Coronary artery (tissue), 2 donors: Measurements from ENCODE around the gene NAT8L.

Source experiments
- DNase-seq: peaks from one replicate; pipeline ENCODE4 v3.0.0-alpha.2; 2017; ENCODE audit warnings: low spot score
- H3K27ac ChIP-seq, 2 donors: fragments of 200-600 bp; sonication (generic); one replicate each; pipeline ENCODE4 v1.5.1; 2016 to 2019
- H3K4me3 ChIP-seq: fragments of 200-600 bp; sonication (generic); 2 replicates; pipeline ENCODE4 v1.5.1; 2016; ENCODE audit warnings: mild to moderate bottlenecking, moderate library complexity
- TF ChIP-seq, protein P1 (sequence below): fragments of 200-600 bp; sonication (generic); IDR thresholded peaks from one replicate; pipeline ENCODE4 v1.5.1; 2019; ENCODE audit warnings: antibody characterized with exemption

NAT8L gene

DNA sequence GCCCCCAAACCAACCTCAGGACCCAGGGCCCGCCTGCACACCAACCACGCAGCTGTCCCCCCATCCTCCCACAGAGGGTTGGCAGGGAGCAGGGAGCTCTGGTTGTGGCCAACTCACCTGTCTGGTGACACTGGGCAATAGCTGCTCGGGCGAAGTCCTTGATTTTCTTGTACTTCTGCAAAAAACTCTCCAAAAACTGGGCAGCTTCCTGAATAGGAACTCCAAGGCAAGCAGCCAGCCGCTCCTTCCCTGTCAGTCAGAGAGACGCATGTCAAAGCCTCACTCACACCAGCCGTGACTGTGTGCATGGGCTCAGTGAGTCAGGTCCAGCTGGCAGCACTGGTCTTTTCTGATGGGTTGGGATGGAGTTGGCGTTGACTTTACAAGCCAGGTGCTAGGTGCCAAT lies 26.4 kb downstream of the NAT8L start:
- Histone ChIP-seq H3K4me3 (no peak overlapping the region), H3K27ac (no peak overlapping the region)
- TF ChIP-seq, protein P1, sequence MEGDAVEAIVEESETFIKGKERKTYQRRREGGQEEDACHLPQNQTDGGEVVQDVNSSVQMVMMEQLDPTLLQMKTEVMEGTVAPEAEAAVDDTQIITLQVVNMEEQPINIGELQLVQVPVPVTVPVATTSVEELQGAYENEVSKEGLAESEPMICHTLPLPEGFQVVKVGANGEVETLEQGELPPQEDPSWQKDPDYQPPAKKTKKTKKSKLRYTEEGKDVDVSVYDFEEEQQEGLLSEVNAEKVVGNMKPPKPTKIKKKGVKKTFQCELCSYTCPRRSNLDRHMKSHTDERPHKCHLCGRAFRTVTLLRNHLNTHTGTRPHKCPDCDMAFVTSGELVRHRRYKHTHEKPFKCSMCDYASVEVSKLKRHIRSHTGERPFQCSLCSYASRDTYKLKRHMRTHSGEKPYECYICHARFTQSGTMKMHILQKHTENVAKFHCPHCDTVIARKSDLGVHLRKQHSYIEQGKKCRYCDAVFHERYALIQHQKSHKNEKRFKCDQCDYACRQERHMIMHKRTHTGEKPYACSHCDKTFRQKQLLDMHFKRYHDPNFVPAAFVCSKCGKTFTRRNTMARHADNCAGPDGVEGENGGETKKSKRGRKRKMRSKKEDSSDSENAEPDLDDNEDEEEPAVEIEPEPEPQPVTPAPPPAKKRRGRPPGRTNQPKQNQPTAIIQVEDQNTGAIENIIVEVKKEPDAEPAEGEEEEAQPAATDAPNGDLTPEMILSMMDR: no peak
- no peak for DNase-seq

DNA sequence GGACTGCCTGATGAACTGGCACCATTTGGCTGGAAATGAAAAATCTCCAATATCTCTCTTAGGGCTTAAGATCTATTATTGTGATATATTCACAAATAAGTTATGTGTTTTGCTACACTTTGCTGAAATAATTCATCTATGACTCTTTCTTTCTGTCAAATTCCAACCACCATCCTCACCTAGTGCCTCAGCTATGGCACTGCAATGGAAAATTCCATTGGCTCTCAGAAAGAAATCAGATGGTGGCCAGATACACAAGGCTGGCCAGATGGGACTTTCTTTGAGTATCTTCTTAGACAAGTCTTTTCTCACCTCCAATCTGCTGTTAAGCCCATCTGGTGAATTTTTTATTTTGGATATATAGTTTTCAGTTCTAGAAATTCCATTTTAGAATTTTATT lies 28.0 kb downstream of the NAT8L start:
- no peak overlapping the region for H3K27ac ChIP-seq
- TF ChIP-seq, protein P1: no peak
- no peak for DNase-seq

DNA sequence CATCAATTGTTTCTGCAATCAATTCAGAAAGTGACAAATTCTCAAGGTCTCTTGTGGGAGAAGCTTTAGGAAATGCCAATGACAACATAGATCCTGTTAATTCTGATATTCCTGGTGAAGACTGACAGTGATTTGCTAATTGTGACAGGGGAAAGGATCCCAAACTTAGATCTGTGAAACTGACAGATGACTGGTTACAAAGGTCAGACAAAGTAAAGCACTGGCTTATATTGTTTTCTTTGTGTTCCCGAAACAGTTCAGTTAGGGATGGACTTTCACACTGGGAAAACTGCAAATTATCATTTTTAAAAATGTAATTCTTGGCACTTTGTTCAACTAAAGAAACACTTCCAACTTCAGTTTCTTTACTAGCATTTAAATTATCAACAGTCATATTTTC lies 30.1 kb downstream of the NAT8L start:
- H3K27ac ChIP-seq: no peak overlapping the region
- TF ChIP-seq, protein P1: no peak
- DNase-seq: no peak

More for the DNA sequence above, 28.0 kb downstream of the NAT8L start:
- H3K4me3 ChIP-seq: no peak overlapping the region

DNA sequence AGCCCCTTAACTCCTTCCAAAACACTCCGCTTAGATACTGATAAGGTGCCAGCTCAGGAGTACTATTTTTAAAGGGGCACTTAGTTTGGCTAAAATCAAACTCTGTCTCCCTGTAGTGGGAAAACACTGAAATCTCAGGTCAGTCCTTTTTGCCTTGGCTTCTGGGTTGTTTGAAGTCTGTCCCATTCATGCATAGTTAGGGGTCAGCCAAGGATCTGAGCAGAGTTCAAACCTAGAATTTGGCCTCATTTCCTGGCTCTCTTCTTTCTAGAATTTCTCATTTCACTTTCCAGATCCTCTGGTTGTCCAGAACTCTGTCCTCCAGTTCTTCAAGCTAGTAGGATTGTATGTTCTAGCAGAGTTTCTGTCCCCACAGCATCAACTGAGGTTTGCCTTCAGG lies 31.5 kb downstream of the NAT8L start:
- Histone ChIP-seq H3K27ac (no peak overlapping the region), H3K4me3 (no peak overlapping the region)
- TF ChIP-seq, protein P1: no peak
- no peak for DNase-seq

More for the DNA sequence above, 30.1 kb downstream of the NAT8L start:
- no peak overlapping the region for H3K4me3 ChIP-seq

DNA sequence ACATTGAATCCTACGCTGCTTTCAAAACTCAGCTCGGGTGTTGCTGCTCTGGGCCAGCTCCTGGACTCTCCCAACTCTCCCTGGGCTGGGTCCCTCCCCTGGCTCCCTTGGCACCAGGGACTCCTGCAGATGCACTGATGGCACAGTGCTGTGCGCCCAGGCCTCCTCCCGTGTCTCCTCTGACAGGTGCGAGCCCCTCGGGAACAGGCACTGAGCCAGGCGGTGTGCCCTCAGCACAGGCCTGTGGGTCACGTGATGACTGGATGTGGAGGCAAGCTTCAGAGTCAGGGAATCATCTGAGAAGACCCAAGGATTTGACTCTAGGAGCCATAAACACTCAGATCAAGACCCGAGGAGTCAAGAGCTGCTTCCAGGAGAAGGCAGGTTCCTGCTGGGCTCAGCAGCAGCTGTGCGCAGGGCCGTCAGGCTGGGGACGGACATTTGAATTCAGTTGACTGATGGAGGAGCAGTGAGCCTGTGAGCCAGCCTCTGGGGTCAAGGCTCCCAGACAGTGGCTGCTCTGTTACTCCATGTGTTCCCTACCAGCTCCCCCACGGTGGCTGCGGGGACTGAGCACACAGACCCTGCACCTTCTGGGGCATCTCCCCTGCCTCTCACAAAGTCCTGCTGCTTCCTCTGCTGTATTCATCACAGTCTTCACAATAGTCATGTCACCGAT lies 33.0 kb downstream of the NAT8L start:
- TF ChIP-seq, protein P1: no peak
- H3K27ac ChIP-seq: no peak overlapping the region
- no peak overlapping the region for H3K4me3 ChIP-seq
- DNase-seq: no peak

DNA sequence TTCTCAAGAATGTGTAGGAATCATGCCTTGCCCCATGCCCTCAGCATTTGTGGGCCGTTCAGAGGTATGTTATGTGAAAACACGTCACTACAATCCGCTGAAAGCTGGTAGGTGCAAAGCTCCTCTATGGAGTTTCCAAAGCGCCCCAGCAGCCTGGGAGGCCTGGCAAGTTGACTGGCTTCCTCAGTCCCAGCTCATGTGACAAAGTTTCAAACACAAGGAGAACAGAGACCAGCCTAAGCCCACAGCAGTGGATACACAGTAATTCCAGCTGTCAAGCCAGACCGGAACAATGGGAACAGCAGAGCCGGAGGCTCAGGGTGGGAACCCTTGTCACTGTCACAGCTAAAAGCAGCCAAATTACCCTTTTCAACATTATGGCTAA lies 33.5 kb downstream of the NAT8L start:
- H3K27ac ChIP-seq: no peak overlapping the region
- no peak for DNase-seq
- no peak overlapping the region for H3K4me3 ChIP-seq
- TF ChIP-seq, protein P1: no peak

DNA sequence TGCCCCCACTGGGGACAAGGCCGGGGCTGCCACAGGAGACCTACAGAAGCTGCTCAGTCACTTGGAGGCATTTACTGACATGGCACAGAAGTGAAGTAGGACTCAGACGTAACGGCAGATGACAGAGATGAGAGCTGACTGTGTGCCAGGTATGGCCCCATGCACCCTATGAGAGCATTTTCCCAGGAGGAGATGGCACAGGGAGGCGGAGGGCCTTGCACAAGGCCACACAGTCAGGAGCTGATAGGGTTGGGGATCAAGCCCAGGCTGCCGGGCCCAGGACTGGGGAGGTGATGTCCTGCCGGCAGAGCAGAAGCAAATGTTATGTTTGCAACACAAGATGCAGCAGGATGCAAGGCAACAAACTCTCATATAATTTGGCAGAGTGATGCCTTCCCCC lies 34.1 kb downstream of the NAT8L start:
- Histone ChIP-seq H3K4me3 (no peak overlapping the region), H3K27ac (no peak overlapping the region)
- DNase-seq: no peak
- TF ChIP-seq, protein P1: no peak
